ENCODE results near the gene RPL22.
A peak's percentile ranks its signal among the peaks of the same experiment; 100 is the strongest.

The RPL22 gene

DNA sequence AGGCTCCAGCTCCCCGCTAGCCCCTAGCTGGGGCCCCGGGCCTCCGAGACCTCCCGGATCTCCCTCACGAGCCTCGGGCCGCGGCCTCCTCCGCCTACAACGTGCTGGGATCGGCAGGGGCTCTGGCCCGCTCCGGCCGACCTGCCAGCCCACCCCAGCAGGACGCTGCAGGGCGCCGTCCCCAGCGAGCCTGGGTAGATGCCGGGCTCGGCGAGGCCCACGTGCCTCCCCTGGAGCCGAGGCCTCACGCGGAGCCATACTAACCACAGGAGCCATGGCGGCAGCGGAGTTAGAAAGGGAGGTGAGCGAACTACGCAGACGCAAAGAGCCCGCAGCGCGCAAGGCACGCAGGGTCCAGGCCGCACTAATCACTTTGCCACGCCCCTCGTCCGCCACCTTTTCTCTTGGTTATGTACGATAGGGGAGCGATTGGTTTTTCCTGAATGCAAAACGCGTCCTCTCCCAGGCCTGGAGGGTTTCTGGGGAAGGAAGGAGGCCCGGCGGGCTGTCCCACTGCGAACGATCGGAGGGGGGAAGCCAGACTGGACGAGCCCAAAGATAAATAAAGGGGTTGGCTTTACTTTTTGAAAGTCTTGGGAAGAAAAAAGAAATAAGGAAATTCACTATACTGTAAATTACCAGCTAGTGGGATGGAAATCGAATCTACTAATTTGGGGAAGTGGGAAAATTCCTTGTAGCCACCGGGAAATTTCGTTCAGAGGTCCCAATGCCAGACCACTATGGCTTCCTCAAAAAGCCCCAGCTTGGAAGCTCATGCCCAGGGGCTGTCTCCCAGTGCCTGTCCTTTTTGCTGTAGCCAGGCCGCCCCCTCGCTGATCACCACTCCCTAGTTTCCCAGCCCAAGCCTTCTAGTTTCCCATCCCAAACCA is at the start of gene RPL22:
RPL22 (minus strand) TSS at position 298 of the 890 bp plus-strand sequence; CDS start at position 276, 22 bp downstream.
- DNase-seq: peak; percentile 92

DNA sequence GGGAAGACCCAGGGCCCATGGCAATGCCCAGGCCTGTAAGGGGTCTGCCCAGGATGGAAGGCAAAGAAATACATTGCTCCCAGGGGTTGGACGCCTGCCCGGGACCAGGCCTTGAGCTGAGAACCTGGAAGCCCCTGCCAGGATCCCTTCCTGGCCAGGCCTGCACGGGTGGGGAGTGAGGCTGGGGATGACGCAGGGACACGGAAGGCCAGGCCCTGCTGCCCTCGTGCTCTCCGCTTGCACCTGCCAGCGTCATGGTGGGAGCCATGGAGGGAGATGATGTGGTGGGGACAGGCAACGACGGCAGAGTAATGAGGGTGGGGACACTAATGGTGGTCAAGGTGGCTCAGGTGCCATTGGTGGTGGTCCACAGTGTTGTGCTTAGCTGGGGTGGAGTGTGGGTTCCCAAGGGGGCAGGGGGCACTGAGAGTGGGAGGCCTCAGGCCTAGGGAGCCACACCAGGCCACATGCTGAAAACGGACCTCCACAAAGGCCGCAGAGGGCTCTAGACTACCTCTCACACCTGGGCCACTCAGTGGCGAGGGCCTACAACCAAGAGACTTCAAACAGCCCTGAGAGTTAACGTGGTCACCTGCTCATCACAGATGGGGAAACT is 48.9 kb upstream of the RPL22 start:
- DNase-seq: no peak

DNA sequence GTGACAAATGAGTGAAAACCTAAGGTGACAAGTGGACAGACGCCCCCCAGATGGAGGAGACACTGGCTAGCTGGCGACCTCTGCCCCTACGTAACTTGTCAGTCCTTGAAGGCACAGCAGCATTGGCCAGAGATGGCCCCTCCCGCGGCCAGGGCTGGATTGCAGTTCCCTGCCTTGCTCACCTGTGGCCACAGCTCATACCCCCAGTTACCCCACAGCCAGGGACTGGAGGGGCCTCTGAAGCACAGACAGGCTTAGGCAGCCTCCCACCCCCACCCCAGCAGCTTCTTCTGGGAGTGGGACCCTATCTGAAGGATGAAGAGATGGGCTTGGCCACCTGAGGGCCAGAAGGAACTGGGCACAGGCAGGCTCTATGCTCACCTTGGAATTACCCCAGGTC is 48.3 kb upstream of the RPL22 start:
- DNase-seq: no peak

DNA sequence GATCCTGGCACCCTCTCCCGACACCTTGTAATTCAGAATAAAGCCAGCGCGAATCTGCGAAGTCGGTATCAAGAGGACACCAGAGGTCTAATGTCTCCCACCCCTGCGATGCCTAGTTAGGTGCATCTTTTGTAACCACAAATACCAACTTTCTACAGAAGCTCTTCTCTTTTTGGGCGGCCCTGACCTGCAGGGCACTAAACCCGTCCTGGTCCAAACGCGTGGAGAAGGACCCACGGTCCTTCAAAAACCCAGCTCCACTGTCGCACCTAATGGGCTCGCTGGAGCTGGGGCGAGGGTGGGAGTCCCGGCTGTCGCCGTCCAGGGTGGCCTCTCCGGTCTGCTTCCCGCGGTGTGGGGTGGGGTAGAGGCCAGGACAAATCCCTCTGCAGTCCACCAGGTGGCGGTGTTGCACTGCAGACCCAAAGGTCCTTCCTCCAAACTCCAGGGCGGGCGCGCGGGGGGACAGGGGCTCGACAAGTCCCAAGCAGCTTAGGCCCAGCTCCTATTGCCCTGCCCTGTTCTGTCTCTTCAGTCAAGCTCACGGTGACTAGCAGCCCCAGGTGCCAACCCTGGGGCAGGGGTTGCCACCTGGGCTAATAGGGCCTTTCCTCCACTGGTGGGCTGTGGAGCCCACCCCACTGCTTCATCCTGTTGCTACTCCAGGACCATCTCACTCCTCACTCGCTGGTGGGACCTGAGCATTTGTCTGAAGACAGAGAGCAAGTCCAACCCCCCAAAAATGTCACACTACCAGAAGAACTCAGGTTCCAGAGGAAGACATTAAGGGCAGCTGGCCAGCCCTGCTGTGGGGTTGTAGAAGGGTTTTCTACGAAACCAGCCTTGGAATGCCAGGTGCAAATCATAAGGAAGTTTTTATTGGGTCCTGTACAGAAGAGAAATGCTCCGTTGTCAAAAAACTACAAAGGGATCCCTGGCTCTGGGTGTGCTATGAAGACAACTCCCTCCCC is 47.4 kb upstream of the RPL22 start:
- peak; percentile 82 for DNase-seq

DNA sequence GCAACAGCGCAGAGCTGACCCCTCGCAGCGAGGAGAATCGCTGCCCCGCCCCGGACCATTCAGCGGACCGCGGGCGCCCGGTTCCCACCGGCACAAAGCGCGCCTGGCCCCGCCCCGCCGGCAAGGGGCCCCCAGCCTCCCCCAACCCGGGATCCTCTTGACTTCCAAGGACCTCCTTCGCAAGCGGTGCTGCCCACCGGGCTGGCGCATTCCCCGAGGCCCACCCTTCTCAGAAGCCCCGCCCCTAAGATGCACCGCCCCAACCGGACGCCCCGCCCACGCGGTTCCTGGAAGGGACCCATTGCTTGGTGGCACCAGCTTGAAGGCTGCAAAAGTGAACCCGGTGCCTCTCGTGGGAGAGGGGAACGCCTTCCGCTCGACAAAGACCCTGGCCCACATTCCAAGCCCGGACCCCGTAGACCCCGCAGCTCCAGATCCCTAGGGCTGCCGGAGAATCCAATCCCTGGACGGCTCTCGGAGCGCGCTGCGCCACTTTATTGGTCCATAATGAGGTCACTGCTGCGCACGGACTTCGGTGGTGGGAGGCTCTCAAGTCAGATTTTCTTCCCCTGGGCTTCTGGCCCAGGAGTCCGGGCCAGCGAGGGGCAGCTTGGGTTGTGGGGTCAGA is 46.6 kb upstream of the RPL22 start:
- DNase-seq: peak; percentile 56

DNA sequence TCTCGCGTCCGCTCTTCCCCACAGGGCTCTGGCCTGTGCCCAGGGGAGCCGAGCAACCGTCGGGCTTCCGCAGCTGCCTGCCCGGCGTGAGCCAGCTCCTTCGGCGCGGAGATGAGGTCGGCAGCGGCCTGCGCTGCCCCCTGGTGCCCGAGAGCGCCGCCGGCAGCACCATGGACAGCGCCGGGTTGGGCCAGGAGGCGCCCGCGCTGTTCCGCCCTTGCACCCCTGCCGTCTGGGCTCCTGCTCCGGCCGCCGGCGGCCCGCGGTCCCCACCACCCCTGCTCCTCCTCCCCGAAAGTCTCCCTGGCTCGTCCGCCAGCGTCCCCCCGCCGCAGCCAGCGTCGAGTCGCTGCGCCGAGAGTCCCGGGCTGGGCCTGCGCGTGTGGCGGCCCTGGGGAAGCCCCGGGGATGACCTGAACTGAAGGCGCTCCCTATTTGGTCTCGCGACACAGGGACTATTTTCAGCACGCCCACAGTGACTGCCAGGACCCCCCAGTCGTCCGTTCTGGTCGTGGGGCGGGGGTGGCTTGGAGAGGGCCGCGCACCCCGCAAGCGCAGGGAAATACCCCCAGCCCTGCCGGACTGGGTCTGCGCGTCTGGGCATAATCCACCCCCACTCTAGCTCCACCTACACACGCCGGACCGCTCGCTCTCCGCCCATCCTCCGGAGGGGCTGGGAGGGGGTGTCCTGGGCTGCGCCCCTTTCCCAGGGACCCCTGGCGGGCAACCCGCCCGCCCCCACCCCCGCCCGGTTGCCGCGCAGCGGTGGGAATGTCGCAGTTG is 45.9 kb upstream of the RPL22 start:
- peak; percentile 88 for DNase-seq

DNA sequence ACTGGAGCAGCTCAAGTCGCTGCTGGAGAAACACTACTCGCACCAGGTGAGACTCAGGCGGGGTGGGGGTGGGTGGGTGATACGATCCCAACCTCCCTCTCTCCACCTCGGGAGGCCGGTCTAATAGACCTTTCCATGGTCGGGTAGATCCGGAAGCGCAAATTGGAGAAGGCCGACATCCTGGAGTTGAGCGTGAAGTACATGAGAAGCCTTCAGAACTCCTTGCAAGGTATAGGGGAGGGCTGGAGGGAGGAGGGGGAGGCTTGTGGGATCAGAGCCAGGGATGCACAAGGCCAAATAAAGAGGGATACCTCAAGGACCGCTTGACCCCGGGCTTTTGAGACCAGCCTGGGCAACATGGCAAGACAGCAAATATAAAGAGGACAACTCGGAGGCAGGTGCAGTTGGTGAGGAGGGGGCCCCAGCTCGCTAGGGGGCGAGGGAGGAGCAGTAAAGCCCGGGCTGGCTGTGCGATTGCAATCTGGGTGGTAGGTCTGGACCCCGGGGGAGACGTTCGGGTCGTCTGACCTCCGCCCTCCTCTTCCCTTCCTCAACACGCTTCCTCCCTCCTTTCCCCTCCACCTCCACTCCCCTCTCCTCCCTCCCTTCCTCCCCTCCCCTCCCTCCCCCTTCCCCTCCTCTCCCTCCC is 45.1 kb upstream of the RPL22 start:
- DNase-seq: no peak

DNA sequence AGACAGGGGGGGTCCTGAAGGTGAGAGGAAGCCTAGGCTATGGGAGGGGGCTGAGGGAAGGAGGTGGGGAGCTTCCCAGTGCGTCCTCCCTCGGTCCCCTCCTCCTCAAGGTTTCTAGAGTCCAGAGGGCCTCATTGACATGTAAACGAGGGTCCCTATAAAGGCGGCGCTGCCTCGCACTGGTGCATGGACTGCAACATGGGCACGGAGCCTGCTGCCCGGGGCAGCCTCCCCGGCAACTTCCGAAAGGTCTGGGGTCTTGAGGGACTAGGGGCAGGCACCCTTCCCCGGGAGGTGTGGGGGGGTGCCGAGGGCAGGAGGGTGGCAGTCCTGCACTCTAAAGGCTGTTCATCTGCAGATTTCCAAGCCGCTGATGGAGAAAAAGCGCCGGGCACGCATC is 44.6 kb upstream of the RPL22 start, which contains the start of gene HES3:
HES3 (plus strand) TSS at position 187 of the 400 bp plus-strand sequence; CDS start at position 374, 187 bp downstream.
- DNase-seq: no peak

DNA sequence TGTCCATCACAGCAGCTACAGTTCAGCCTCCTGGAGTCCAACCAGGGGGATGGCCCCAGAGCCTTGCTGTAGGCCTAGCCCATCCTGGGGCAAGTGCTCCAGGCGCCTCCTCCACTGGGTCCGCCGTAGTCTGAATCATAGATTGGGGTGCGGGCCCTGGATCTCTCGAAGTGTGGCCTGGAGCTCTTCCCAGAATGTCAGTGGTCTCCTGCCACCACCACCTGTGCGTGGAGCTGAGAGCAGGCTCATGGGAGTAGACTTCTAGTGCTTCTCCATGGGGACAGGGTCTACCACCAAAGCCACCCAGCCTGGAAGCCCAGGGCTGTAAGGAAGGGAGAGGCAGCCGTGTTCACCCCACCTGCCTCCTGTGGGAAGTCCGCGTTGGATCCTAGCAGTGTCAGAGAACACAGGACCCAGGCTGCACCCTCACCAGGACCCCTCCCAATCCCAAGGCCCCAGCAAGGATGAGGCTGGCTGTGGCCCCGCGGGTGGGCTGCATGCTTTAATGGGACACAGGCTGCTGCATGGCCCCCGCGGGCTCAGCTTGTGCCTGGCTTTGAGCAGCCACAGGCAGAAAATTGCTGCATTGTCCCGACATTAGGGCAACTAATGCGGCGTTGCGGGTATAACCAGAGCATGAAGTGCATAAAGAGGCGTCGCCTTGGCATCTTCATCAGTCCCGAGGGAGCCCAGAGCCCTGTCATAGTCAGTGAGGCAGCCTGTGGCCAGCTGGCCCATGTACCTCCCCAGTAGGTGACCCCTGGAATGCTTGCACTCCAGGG is 43.8 kb upstream of the RPL22 start:
- DNase-seq: no peak

DNA sequence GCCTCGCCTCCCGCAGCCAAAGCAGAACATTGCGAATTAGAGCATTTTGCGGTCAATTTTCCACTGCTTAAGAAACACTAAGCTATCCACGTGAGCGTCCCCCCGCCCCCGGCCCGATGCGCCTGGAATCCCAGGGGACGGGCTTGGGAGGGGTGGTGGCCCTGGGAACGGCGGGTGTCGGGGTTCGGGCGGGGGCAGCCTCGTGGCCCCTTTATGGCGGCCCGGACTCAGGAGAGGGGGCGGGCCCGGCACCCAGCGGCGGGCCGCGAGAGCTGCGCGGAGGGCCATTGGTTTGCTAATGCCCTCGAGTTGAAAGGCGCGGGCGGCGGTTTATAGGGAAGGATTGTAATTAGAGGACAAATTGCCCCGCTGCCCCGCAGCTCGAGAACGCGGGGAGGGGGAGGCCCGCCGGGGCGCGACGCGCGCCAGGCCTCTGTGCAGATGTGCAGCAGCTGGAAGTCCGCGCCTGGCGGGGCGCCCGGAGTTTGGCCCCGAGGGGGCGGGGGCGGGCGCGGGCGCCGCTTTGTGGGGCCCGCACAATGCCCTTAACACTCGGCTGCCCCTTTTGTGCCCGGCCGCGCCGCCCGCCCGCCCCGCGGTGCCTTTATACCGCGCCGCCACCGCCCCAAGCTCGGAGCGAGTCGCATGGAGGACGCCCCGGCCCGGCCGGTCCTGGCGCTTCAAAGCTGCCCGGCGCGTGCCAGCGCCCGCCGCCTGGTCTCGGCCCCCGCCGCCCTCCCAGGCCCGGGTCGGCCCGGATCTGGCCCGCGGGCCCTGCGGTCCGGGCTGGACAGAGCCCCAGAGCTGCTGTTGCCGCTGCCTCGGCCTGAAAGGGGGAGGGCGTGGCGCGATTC is 42.7 kb upstream of the RPL22 start:
- no peak for DNase-seq

DNA sequence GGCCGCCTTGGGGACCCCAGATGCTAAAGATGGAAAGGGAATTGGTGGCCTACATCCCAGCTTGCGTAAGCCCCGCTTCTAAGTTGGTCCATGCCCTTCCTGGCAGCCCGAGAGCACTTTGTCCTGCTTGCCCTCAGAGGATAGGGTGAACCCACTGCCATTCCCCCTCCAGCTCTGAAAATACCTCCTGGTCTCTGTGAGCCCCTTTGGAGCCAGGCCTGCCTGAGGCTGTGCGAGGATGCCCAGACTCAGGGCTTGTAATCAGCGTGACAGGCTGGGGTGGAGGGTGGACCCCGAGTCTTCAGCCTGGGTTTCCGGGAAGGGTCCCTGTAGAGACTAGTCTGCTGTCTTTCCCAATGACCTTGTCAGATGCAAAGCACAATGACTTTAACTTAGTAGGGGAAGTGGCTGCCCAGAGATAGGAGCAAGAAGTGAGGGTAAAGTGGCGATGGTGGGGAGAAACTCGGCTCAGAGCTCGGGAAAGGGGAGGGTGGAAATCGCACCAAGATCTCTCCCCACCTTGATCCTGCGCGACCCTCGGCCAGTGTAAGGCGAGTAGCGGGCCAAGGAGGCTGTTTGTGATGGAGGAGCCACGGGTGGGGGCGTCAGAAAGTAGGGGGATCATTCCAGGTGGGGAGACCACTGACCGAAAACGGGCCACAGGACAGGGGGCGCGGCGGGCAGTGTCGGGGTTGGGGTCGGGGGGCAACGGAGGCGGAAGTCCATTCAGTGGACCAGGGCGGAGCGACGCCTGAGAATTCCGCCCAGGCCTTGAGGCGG is 41.9 kb upstream of the RPL22 start:
- no peak for DNase-seq

DNA sequence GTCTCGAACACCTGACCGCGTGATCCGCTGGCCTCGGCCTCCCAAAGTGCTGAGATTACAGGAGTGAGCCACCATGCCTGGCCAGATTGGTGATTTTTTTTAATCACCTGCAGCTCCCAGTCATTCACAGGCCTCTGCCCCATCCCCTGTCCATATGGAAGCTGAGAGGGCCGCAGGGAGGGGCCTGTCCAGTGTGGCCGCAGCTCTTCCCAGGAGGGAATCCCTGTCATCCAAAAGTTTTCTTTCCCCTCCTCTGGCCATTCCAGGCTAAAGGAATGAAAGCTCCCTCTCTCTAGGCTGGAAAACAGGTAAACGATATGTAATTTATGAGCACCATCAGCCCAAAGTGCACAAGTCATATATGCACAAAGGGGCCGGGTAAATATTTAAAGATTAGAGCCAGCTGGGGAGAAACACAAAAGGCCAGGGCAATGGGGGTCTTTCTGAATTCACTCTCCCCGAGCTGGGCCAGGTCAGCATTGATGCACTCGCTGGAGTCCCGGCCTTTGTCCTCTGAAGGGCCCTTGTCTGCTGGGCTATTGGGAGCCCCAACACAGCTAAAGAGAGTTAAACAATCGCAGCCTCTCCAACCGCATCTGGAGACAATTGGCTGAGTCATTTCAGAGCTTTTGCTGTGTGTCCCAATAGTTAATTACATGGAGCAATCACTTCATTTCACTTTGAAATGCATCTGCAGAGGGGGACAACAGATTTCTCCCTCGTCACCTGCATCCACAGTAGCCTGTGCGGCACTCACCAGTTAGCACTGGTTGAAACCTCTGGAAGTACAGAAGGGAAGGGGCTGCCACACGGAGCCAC is 40.8 kb upstream of the RPL22 start:
- no peak for DNase-seq

DNA sequence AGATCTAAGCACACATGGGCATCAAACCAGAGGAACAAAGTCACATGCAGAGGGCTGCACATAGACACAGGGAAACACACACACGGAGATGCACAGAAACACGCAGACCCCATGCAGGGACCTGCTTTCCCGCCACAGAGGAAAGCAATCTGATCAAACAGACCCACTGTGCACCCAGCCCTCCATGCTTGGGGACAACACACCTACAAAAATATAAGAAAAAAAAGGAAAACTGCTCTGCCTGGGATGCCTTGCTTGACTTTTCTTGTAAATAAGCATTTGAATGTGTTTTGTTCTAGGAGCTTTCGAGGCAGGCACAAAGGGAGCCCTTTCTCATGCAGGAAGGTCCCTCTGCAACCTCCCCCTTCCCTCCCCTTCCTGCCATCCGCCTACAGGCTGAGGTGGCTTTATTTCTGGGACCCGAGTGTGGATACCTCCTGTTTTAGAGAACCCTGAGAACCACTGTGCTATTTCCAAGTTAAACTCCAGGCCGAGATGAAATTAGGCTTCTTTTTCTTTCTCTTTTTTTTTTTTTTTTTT is 39.9 kb upstream of the RPL22 start:
- DNase-seq: no peak

DNA sequence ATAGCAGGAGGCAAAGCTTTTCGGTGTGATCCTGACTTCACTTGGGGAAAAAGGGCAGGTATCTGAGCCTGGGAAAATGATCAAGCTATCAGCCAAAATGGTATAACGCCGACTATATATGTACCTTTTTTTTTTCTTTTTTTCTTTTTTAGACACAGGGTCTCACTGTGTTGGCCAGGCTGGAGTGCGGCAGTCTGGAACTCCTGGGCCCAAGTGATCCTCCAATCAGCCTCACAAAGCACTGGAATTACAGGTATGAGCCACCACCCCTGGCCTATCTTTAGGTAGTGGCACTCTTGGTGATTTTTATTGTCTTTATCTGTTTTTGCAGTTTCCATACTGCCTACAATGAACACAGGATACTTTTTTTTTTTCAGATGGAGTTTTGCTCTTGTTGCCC is 37.7 kb upstream of the RPL22 start:
- no peak for DNase-seq

DNA sequence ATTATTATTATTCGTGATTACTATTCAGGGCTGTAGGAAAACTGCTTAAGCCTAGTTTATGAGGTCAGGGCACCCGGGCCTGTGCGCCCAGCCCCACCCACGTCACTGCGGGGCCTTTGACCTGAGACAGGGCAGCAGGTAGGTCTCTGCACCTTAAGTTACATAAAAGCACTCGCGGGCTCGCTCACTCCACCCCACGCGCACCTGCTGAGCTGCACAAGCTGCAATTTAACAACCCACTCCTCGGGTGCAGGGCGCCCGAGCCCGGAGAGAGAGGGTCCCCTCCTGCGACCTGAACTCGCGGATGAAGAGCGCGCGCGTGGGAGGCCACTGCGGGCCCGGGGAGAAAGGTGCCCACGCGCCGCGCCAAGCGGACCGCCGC is 35.9 kb upstream of the RPL22 start:
- DNase-seq: no peak

DNA sequence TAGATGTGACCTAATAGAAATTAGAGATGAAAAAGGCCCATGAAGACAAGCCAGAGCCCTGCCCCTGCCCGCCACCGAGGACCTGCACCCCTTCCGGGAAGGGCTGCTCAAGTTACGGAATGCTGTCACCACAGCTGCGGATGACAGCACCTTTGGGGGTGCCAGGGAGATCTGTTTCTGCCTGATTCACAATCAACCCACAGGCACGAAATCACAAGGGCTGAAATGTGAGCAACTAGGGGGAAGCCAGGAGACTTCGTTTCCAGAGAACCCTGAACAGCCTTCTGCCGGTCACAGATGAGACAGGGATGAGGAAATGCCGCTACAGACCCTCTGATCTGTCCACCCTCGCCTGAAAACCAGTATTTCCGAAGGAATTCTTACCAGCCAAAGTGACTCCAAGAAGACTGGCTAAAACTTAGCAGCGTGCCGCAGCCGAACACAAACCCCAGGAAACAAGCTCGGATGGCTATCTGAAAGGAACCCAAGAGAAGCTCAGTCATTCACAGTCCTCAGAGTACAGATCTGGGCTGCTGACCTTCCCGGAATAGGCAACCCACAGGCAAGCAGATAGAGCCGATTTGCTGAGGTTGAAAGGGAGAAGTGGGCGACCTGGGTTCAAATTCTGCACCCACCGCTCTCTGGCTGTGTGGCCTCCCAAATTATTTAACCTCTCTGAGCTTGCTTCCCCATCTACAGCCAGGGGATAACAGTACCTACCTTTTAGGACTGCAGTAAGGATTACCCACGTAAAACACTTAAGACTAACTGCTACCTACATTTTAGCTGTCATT is 35.3 kb upstream of the RPL22 start:
- DNase-seq: no peak

DNA sequence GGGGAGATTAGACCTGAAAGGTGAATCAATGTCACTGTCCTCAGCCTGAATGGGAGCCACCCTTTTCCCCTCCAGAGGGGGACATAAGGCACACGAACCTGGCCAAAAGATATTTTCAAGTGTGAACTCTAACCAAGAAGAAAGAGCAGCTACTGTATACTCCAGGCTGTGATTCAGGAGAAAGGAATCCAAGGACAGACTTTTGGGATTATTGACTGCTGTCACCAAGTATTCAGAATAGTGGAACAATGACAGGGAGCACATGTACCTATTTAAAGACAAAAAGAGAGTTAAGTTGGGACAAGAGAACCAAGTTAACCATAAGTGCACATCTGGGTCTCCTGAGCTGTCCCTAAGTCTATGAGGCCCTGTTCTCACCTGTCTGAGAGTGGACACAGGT is 34.0 kb upstream of the RPL22 start:
- no peak for DNase-seq
